Liver (tissue), 3 donors: ENCODE results near the gene RANBP1.

Source experiments
- CTCF ChIP-seq: fragments of 150-350 bp; IDR thresholded peaks from 2 replicates; pipeline ENCODE4 v1.5.1; 2017; ENCODE audit warnings: improper control_type of control experiment, low read depth, low read length; ENCODE audit not compliant: missing input control
- EGR1 ChIP-seq, 2 donors: IDR thresholded peaks; 2 replicates each; pipeline ENCODE4 v1.6.1; 2016 to 2018; ENCODE audit warnings: antibody characterized with exemption in 2 of 2, low read depth in 2 of 2
- GABPA ChIP-seq, 2 donors: IDR thresholded peaks in 1 of 2; conservative IDR thresholded peaks in 1 of 2; 2 replicates each; pipeline ENCODE4 v1.6.1; 2016; ENCODE audit warnings: antibody characterized with exemption in 2 of 2, mild to moderate bottlenecking in 1 of 2, moderate library complexity in 1 of 2
- MAX ChIP-seq: IDR thresholded peaks from 2 replicates; pipeline ENCODE4 v1.6.1; 2016; ENCODE audit warnings: antibody characterized with exemption
- RAD21 ChIP-seq, 2 donors: IDR thresholded peaks; 2 replicates each; pipeline ENCODE4 v1.6.1; 2016; ENCODE audit warnings: antibody characterized with exemption in 2 of 2, mild to moderate bottlenecking in 2 of 2
- SP1 ChIP-seq: IDR thresholded peaks from 2 replicates; pipeline ENCODE4 v1.6.1; 2018; ENCODE audit warnings: antibody characterized with exemption, mild to moderate bottlenecking
- TF ChIP-seq, protein P1 (sequence below): IDR thresholded peaks from 2 replicates; pipeline ENCODE4 v1.6.1; 2016; ENCODE audit warnings: antibody characterized with exemption
- TF ChIP-seq, protein P2 (sequence below): IDR thresholded peaks from 2 replicates; pipeline ENCODE4 v1.6.1; 2016; ENCODE audit warnings: antibody characterized with exemption, mild to moderate bottlenecking
- donor health status: healthy.
- donor health status: healthy.

GRCh38 chr22:20141186-20142077, 25.5 kb downstream of the RANBP1 start:
- TF ChIP-seq CTCF (no peak), RAD21 (IDR thresholded peaks at IDR 0.05) (no peak), MAX (no peak), SP1 (no peak), EGR1 (IDR thresholded peaks at IDR 0.05; ENCODE audit: low read depth in 2 of 2) (no peak), GABPA (IDR thresholded peaks at IDR 0.05 in 1 of 2, conservative IDR thresholded peaks at IDR 0.05 in 1 of 2) (no peak)
- TF ChIP-seq, protein P1, sequence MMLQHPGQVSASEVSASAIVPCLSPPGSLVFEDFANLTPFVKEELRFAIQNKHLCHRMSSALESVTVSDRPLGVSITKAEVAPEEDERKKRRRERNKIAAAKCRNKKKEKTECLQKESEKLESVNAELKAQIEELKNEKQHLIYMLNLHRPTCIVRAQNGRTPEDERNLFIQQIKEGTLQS, result no peak
- TF ChIP-seq, protein P2, sequence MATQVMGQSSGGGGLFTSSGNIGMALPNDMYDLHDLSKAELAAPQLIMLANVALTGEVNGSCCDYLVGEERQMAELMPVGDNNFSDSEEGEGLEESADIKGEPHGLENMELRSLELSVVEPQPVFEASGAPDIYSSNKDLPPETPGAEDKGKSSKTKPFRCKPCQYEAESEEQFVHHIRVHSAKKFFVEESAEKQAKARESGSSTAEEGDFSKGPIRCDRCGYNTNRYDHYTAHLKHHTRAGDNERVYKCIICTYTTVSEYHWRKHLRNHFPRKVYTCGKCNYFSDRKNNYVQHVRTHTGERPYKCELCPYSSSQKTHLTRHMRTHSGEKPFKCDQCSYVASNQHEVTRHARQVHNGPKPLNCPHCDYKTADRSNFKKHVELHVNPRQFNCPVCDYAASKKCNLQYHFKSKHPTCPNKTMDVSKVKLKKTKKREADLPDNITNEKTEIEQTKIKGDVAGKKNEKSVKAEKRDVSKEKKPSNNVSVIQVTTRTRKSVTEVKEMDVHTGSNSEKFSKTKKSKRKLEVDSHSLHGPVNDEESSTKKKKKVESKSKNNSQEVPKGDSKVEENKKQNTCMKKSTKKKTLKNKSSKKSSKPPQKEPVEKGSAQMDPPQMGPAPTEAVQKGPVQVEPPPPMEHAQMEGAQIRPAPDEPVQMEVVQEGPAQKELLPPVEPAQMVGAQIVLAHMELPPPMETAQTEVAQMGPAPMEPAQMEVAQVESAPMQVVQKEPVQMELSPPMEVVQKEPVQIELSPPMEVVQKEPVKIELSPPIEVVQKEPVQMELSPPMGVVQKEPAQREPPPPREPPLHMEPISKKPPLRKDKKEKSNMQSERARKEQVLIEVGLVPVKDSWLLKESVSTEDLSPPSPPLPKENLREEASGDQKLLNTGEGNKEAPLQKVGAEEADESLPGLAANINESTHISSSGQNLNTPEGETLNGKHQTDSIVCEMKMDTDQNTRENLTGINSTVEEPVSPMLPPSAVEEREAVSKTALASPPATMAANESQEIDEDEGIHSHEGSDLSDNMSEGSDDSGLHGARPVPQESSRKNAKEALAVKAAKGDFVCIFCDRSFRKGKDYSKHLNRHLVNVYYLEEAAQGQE, result no peak
